HepG2 (cell line): ENCODE measurements around the gene ZBTB46. TPM values are rescaled to one million over a fixed set of nuclear protein-coding genes. Genes with fewer than 3 reads are reported as not detected.

Experiments
- HDAC6 ChIP-seq: fragments of 200-600 bp; sonication (generic); IDR thresholded peaks from 2 replicates; pipeline ENCODE4 v1.7.0; 2017; ENCODE audit warnings: mild to moderate bottlenecking, antibody characterized with exemption, low read length, low read depth
- HES4 ChIP-seq: sonication (generic); formaldehyde crosslinking; IDR thresholded peaks from 2 replicates; pipeline ENCODE4 v1.9.0; 2021; ENCODE audit warnings: mild to moderate bottlenecking, missing genetic modification reagents, borderline replicate concordance
- HMG20A ChIP-seq: IDR thresholded peaks from 2 replicates; pipeline ENCODE4 v1.6.1; 2016; ENCODE audit warnings: borderline replicate concordance
- NFYC ChIP-seq: IDR thresholded peaks from 2 replicates; pipeline ENCODE4 v1.6.1; 2016; ENCODE audit warnings: missing genetic modification reagents, missing compliant biosample characterization
- RAD21 ChIP-seq: fragments of 450-650 bp; formaldehyde crosslinking; IDR thresholded peaks from 2 replicates; pipeline ENCODE4 v1.5.0; 2020; ENCODE audit warnings: mild to moderate bottlenecking
- SCMH1 ChIP-seq: sonication (generic); formaldehyde crosslinking; IDR thresholded peaks from 2 replicates; pipeline ENCODE4 v1.9.0; 2021; ENCODE audit warnings: missing genetic modification reagents, mild to moderate bottlenecking, borderline replicate concordance
- SIN3B ChIP-seq: fragments of 150-350 bp; IDR thresholded peaks from 2 replicates; pipeline ENCODE4 v1.6.1; 2014; ENCODE audit warnings: low read length
- SP2 ChIP-seq: sonication (generic); formaldehyde crosslinking; IDR thresholded peaks from 2 replicates; pipeline ENCODE4 v1.5.1; 2020; ENCODE audit warnings: mild to moderate bottlenecking, missing genetic modification reagents
- ZNF101 ChIP-seq: sonication (generic); formaldehyde crosslinking; IDR thresholded peaks from 2 replicates; pipeline ENCODE4 v1.4.0; 2020; ENCODE audit warnings: mild to moderate bottlenecking, low read depth, missing genetic modification reagents, borderline replicate concordance
- ZNF510 ChIP-seq: sonication (generic); formaldehyde crosslinking; IDR thresholded peaks from 2 replicates; pipeline ENCODE4 v1.4.0; 2020; ENCODE audit warnings: low read depth, mild to moderate bottlenecking, missing genetic modification reagents
- ZNF629 ChIP-seq: sonication (generic); formaldehyde crosslinking; conservative IDR thresholded peaks from 2 replicates; pipeline ENCODE4 v1.5.0; 2020; ENCODE audit warnings: missing genetic modification reagents
- polyA plus RNA-seq, 8 experiments: library from polyadenylated mRNA; depleted of rRNA in 3 of 8; stranded (reverse) in 7 of 8; unstranded in 1 of 8; fragments of >200 nt; fragmentation: Illumina TruSeq in 4 of 8; extraction: Trizol in 4 of 8; gene quantifications; 2 replicates each; pipeline versions ENCODE4 v1.2.1 to v1.2.3, GENCODE V29; 2011 to 2016; ENCODE audit warnings: low read depth in 4 of 8, missing spikeins in 1 of 8, mixed read lengths in 1 of 8; ENCODE audit not compliant: insufficient read depth in 1 of 8
- total RNA-seq, 5 experiments: library from RNA; depleted of rRNA; stranded (reverse); fragments of >200 nt; fragmentation: Illumina TruSeq; extraction: Trizol; gene quantifications; 2 replicates each; pipeline ENCODE4 v1.2.3, GENCODE V29; 2016; ENCODE audit warnings: low read depth in 1 of 5
- TF ChIP-seq, protein P1 (sequence below): sonication (generic); formaldehyde crosslinking; IDR thresholded peaks from 2 replicates; pipeline ENCODE4 v1.5.0; 2020; ENCODE audit warnings: mild to moderate bottlenecking, missing genetic modification reagents, moderate library complexity
- TF ChIP-seq, protein P2 (sequence below): sonication (generic); formaldehyde crosslinking; IDR thresholded peaks from 2 replicates; pipeline ENCODE4 v1.4.0; 2020; ENCODE audit warnings: missing genetic modification reagents
- TF ChIP-seq, protein P3 (sequence below): sonication (generic); formaldehyde crosslinking; IDR thresholded peaks from 2 replicates; pipeline ENCODE4 v1.5.1; 2020; ENCODE audit warnings: mild to moderate bottlenecking, missing genetic modification reagents, borderline replicate concordance

The ZBTB46 gene
- total and polyA plus RNA-seq, 2 of the 13 experiments (the other 11 are each of a cell fraction or from before 2014, with no cell fraction given) = 1.6 to 13.5 TPM

DNA sequence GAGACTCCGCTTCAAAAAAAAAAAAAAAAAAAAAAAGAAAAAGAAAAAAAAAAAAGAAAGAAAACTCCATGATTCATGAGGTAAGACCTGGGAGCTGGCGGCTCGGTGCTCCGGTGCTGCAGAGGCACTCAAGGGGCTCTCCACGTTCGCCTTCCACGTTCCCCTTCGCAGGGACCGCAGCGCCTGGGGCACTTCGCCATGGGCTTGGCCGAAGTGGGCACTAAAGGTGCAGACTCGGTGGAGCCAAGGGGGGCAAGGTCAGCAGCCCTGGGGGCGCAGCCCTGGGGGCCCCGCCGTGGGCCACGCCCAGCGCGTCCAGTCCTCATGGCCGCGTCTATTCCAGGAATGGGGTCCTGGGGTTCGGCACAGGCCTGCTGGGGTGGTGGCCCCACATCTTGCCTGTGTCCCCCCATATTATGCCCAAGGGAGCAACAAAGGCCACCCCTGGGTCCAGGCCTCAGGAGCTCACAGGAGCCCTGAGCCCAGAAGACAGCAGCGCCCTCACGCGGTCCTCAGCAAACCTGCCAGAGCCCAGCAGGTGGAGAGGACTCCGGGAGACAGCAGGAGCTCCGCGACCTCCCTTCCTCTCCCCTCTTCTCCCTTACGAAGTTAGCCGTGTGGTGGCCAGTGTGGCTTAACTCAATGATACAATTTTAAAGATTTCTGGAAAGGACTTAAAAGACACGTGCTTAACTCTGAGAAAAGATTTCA is 21.9 kb downstream of the ZBTB46 start (continued):
- TF ChIP-seq, protein P1, sequence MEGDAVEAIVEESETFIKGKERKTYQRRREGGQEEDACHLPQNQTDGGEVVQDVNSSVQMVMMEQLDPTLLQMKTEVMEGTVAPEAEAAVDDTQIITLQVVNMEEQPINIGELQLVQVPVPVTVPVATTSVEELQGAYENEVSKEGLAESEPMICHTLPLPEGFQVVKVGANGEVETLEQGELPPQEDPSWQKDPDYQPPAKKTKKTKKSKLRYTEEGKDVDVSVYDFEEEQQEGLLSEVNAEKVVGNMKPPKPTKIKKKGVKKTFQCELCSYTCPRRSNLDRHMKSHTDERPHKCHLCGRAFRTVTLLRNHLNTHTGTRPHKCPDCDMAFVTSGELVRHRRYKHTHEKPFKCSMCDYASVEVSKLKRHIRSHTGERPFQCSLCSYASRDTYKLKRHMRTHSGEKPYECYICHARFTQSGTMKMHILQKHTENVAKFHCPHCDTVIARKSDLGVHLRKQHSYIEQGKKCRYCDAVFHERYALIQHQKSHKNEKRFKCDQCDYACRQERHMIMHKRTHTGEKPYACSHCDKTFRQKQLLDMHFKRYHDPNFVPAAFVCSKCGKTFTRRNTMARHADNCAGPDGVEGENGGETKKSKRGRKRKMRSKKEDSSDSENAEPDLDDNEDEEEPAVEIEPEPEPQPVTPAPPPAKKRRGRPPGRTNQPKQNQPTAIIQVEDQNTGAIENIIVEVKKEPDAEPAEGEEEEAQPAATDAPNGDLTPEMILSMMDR (CRISPR knock-in tag) = peak; percentile 60
- TF ChIP-seq HDAC6 (no peak), NFYC (no peak), RAD21 (CRISPR knock-in tag) (peak; percentile 27; the same call in 1 of the 2 replicates), SP2 (CRISPR knock-in tag) (no peak), ZNF629 (CRISPR knock-in tag) (no peak), HES4 (CRISPR knock-in tag) (no peak), SCMH1 (CRISPR knock-in tag) (no peak), ZNF510 (no peak), SIN3B (no peak), HMG20A (CRISPR knock-in tag) (no peak), ZNF101 (no peak)
- TF ChIP-seq, protein P2, sequence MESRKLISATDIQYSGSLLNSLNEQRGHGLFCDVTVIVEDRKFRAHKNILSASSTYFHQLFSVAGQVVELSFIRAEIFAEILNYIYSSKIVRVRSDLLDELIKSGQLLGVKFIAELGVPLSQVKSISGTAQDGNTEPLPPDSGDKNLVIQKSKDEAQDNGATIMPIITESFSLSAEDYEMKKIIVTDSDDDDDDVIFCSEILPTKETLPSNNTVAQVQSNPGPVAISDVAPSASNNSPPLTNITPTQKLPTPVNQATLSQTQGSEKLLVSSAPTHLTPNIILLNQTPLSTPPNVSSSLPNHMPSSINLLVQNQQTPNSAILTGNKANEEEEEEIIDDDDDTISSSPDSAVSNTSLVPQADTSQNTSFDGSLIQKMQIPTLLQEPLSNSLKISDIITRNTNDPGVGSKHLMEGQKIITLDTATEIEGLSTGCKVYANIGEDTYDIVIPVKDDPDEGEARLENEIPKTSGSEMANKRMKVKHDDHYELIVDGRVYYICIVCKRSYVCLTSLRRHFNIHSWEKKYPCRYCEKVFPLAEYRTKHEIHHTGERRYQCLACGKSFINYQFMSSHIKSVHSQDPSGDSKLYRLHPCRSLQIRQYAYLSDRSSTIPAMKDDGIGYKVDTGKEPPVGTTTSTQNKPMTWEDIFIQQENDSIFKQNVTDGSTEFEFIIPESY (CRISPR knock-in tag) = peak; percentile 94
- TF ChIP-seq, protein P3, sequence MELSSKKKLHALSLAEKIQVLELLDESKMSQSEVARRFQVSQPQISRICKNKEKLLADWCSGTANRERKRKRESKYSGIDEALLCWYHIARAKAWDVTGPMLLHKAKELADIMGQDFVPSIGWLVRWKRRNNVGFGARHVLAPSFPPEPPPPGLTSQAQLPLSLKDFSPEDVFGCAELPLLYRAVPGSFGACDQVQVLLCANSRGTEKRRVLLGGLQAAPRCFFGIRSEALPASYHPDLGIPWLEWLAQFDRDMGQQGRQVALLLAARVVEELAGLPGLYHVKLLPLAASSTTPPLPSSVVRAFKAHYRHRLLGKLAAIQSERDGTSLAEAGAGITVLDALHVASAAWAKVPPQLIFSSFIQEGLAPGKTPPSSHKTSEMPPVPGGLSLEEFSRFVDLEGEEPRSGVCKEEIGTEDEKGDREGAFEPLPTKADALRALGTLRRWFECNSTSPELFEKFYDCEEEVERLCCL (CRISPR knock-in tag) = no peak
